COLO668 (cell line): ENCODE data around the gene MOCS1.

Source experiments
- DNase-seq: peaks from one replicate; lab custom pipeline; 2025; ENCODE audit not compliant: unreplicated experiment; lab: John Stamatoyannopoulos, UW

The MOCS1 gene

GRCh38 chr6:39925191-39925930 lies 8.9 kb downstream of the MOCS1 start:
- no peak for DNase-seq

- DNase-seq: no peak
Measured at GRCh38 chr6:39924283-39924682, 10.0 kb downstream of the MOCS1 start.

GRCh38 chr6:39923861-39924260 lies 10.4 kb downstream of the MOCS1 start:
- no peak for DNase-seq

- DNase-seq: no peak
Measured at GRCh38 chr6:39923394-39923793, 10.9 kb downstream of the MOCS1 start.

GRCh38 chr6:39922821-39923220 lies 11.4 kb downstream of the MOCS1 start:
- DNase-seq: no peak

- no peak for DNase-seq
Measured at GRCh38 chr6:39920157-39920556, 14.1 kb downstream of the MOCS1 start.

- no peak for DNase-seq
Measured at GRCh38 chr6:39918831-39919230, 15.4 kb downstream of the MOCS1 start.

- DNase-seq: no peak
Measured at GRCh38 chr6:39917981-39918380, 16.3 kb downstream of the MOCS1 start.

GRCh38 chr6:39917329-39917728 lies 16.9 kb downstream of the MOCS1 start:
- no peak for DNase-seq

- DNase-seq: no peak
Measured at GRCh38 chr6:39915866-39916265, 18.4 kb downstream of the MOCS1 start.

- DNase-seq: no peak
Measured at GRCh38 chr6:39914239-39914638, 20.0 kb downstream of the MOCS1 start.

GRCh38 chr6:39913391-39913916 lies 20.8 kb downstream of the MOCS1 start:
- DNase-seq: no peak

GRCh38 chr6:39912446-39912845 lies 21.8 kb downstream of the MOCS1 start:
- DNase-seq: no peak

- no peak for DNase-seq
Measured at GRCh38 chr6:39911513-39912125, 22.6 kb downstream of the MOCS1 start.

- no peak for DNase-seq
Measured at GRCh38 chr6:39910744-39911143, 23.5 kb downstream of the MOCS1 start.

- no peak for DNase-seq
Measured at GRCh38 chr6:39910164-39910563, 24.1 kb downstream of the MOCS1 start.

GRCh38 chr6:39909701-39910100 lies 24.6 kb downstream of the MOCS1 start:
- no peak for DNase-seq

- no peak for DNase-seq
Measured at GRCh38 chr6:39908838-39909583, 25.3 kb downstream of the MOCS1 start.

GRCh38 chr6:39907871-39908575 lies 26.2 kb downstream of the MOCS1 start:
- no peak for DNase-seq

GRCh38 chr6:39906318-39906761 lies 27.9 kb downstream of the MOCS1 start:
- DNase-seq: no peak

GRCh38 chr6:39905640-39905975 lies 28.7 kb downstream of the MOCS1 start:
- DNase-seq: no peak
